GM18520 (cell line): ENCODE data around the gene GREM1.

Experiments used
- ATAC-seq: cut with Tn5 transposase; IDR thresholded peaks from one replicate; pipeline ENCODE4 v1.9.1; 2021; ENCODE audit not compliant: unreplicated experiment

Gene GREM1

DNA sequence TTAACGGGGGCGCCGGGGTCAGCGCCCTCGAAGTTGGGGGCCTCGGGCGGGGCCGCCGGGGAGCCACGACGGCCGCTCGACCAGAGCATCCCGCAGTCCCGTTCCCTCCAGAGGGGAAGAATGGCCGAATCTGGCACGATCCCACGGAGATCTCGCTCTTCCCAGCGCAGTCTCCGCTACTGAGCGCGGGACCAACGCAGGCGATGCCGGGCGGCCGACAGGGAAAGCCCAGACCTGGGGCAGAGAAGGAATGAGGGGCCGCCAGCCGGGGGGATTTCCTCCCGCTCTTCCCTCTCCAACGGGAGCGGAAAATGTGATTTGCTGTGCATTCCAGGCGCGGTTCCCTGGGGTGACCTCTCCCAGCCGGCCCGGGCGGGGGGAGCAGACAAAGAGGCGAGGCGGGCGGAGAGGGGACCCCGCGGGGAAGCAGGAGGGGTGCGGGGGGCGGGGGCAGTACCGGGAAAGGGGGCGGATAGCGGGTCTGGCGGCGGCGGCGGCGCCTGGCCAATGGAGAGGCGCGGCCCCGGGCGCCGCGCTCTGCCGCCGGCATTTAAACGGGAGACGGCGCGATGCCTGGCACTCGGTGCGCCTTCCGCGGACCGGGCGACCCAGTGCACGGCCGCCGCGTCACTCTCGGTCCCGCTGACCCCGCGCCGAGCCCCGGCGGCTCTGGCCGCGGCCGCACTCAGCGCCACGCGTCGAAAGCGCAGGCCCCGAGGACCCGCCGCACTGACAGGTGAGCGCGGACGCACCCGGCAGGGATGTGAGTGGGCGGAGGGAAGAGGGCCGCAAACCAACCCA, at the start of gene GREM1:
Gene GREM1, plus strand, starts transcription at position 579 of the 801 bp plus-strand sequence. CDS start 12,687 bp downstream, outside the sequence.
- no peak for ATAC-seq

DNA sequence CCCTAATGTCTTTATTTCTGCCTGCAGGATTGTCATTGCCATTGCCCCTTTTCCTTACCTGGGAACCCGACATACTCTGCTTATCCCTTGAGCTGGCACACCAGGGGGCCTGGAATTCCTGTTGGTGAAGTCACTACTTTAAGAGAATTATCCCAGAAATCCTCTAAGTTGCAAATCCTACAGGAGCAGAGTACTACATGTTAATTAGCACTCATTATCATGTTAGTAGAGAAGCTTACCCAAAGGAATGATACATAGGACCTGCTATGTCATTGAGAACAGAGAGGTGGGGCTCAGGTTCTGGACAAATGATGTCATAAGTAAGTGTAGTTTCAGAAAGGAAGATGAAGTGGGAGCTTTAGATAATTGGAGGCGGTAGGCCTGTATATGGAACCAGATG, 48.9 kb upstream of the GREM1 start:
- ATAC-seq, result no peak

DNA sequence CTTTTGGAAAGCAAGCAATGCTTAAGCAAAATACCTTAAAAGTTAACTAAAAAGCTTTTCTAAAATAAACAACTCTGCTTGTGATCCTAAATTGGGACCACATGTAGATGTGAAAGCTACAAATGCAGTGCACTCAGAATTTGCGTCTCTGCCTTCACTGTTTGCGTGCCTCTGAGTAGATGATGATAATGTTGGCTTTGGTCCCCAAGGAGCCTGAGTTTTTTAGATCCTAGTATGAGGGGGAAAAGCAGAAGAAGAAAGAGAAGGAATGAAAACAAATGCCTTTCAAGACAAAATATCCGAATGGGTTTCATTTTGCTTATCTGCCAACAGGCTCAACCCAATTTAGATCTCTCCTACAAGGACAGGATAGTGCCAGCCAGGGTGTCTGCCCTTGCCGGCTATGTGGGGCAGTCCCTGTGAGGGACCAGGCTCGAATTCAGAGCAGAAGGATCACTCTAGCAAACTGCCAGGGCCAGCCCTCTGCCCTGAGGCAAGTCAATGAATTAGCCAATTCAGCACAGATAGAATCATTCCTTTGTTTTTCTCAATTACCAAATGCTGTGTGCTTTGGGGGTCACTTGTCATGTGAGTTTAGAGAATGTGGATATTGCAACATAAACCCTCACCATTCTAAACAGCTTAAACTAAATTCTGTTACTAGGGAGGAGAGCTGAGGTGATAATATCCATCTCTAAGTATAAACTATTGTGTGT, 47.8 kb upstream of the GREM1 start:
- ATAC-seq, result no peak

DNA sequence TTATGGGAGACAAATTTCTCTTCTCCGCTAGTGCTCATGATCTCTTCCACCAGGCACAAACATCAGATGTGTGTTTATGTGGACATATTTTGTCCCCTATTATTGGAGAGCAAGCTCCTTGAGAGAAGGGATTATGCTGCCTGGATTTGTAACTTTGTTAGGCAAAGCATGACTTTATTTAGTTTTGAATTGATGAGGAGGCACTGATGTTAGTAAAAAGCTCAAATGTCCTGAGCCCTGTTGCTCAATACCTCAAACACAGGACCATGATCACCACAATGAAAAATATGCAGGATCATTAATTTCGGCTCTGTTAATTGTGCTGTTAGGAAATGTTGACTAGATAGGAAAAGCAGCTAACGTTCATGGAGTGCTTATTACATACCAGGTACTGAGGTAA, 47.2 kb upstream of the GREM1 start:
- ATAC-seq, result no peak

DNA sequence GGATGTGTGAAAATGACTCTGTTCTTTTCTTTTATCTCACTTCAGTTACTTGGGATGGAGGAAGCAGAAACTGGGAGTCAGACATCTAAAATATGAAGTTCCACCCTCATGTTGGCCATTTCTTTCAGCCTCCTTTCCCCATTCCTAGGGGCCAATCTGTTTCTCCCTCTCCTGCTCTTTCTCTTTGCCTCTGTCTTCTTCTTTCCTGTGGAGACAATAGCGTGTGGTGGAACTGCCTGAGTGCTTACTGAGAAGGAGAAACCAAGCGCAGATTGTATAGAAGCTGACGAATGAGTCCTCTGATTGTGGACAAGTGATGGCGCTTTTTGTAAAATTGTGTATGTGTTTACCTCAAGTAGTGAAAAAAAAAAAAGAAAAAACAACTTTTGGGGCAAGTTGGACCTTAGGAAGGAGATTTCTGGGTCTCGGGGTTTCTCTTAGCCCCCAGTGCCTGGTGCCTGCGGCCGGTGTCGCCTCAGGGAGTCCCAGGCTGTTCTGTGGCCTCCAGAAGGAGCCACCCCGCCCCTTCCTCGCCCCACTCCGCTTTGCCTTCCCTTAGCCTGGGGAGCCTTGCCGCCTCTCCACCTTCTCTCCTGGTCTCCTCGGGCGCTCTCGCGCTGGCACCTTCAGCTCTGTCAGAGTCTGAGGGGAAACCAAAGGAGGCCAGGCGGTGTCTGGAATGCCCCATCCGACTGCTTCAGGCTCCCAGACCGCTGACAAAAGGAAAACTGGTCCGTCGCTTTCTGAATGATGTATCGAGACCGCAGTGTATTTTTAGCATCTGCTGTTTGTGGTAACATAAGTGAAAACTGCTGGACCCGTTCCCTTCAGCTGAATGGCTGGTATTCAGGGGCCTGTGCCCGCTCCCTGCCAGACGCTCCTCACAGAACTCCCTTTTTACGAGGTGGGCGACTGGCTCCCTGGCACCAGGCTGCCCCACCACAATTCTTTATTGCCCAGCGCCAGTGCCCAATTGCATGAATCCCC, 46.2 kb upstream of the GREM1 start:
- no peak for ATAC-seq

DNA sequence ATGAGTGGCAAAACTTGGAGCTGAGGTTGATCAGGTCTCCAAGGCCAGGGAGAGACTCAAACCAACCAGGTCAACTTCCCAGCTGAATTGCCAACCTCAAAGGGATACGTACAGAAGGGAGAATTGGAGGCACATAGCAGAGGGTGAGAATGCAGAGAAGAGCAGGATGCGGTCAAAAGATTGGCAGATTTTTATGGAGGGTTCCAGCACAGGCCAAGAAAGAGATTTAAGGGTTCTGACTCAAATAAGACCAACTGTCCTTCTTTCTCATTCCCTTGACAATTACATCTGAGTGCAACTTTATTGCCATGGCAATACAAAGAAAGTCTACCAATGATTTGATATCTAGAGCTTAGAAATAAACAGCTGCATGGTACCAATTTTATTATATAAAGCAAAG, 43.1 kb upstream of the GREM1 start:
- no peak for ATAC-seq

DNA sequence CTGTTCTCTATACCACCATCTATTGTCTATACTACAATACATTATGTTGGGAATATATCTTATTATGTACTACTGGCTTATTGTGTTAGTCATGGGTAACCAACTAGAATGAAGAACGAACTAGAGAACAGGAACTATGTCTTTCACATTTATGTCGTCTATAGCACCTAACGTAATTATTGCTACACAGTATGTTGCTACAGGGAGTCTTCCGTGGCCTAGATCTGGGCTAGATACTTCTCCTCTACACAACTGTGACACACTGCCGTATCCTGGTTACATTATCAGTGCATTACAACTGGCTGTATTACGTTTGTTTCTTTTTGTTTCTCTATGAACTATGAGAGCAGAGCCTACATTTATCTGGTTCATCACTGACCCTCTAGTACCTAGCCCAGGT, 42.3 kb upstream of the GREM1 start:
- ATAC-seq, result no peak

DNA sequence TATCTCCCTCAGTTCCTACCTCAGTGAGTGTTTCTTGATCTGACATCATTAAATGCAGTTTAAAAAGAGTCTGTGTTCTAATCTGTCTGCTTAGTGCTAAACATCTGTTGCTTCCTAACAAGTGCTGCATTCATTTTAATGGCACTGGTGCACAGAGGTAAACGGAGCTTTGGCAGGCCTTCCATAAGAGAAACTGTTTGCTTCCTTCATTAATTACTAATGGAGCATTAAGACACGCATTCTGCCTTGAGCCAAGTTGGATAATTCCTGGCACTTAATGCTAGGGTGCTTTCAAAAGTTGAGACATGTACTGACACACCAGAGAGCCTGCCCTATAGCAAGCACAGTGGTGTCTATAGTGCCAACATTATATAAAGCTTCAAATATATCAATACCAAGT, 41.6 kb upstream of the GREM1 start:
- ATAC-seq, result no peak

DNA sequence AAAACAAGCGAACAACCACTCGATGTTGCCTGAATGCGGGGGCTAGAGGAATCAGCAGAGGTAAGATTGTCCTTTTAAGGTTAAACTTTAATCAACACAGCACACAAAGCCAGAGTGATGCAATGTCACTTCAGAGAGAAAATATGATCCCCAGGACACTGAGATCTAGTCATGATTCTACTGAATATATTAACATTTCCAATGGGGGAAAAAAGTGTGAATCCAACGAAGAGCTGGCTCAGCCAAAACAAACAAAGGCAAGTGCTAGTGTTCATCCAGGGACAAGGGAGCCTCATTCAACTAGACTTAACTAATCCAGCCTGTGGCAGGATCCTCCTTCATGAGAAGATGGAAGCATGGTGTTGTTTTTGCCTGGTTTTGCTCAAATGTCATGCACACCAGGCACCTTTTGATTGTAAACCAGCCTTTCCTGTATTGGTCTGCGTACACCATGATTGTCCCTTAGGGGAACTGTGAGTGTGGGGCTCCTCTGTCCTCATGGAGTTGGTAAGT, 40.5 kb upstream of the GREM1 start:
- no peak for ATAC-seq

DNA sequence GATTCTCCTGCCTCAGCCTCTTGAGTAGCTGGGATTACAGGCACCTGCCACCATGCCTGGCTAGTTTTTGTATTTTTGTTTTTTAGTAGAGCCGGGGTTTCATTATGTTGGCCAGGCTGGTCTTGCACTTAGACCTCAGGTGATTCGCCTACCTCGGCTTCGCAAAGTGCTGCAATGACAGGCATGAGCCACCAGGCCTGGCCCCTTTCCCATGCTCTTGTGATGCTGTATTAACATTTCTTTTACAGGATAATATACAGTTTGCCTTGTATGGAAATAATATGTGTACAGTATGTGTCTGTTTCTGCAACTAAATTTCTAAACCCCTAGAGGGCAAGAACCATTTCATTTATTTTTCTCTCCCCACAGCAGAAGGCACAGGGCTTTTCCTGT, 38.5 kb upstream of the GREM1 start:
- no peak for ATAC-seq

DNA sequence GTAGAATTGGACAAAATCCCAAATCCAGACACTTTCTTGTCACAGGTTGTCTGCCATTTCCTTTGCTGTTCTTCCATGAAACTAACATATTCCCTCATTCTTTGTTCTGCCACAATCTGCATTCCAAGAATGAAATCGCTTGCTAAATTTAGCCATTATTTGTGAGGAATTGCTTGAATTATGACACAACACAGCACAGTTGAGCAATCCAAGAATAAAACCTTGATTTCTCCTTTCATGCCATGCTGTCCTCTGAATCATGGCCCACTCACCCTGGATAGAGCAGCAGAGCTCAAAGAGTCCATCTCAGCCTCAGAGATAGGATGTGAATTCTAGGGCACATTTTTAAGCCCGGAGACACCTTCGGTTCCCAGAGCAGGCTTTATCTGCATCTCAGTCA, 35.2 kb upstream of the GREM1 start:
- ATAC-seq, result no peak

DNA sequence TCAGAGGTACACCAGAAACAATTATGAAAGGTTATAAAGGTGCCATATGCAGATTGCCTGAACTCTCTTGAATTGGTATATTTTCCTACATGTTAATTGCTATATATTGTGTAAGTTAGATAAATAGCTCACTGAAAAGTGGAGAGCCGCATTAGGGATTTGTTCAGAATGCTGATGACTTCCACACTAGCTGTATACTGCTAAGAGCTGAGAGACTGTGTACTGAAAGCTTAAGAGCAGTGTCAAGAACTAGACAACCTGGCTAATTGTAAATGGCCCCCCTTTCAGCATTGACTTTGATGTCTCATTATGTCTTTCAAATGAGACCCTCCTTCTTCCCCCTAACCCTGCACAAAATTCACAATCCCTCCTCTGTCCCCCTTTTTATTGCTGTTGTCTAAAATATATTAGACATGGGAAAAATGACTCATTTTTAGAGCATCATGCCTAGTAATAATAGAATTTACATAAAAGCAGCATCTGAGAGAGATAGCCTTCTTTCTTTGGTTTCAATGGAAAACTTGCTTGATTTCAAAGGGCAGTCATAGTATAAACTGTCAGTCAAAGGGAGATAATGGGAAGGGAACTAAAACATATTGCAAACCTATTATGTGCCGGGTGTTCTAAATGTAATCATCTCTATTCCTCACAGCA, 34.7 kb upstream of the GREM1 start:
- no peak for ATAC-seq

DNA sequence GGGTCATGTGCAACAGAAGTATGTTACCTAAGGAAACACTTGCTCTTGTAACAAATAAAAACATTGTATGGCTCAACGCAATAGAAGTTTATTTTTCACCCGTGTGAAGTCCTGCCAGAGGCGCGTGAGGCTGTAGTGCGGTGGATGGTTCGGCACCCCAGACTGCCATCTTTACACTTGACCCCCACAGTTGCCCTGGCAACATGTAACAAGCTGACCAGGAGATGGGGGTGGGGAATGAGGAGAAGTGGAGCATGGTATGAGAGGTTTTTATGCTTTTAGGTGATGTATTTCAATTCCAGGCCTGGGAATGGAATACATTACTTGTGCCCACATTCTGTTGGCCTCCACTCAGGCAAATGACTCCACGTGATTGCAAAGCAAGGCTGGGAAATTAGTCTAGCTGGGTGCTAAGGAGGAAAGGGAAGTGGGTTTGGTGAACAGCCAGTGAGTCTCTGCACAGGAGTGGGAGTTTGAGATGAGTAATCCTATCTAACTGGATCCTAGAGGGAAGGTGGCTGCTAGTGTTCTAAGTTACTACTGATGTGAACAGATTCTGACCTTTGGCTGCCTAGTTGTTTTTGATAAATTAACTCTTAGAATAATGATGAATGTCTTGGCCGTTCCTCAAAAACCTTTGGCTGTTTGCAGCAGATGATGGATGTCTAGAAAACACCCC, 33.8 kb upstream of the GREM1 start:
- no peak for ATAC-seq

DNA sequence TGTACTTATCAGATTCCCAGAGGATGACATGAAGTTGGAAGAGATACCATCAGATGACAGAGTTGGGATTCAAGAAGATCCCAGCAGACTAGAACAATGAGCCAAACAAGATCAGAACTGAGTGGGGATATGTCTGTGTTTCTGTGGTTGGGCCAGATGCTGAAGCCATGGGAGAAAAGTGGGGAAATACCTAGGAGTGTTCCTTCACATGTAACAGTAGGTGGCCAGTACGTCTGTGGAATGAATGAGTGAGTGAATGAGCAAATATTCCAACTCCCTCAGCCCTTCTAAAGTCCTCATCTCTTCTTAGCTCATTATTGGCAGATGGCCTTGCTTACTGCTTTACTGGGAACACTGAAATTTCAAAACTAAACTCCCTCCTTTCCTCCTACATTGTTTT, 32.2 kb upstream of the GREM1 start:
- no peak for ATAC-seq

DNA sequence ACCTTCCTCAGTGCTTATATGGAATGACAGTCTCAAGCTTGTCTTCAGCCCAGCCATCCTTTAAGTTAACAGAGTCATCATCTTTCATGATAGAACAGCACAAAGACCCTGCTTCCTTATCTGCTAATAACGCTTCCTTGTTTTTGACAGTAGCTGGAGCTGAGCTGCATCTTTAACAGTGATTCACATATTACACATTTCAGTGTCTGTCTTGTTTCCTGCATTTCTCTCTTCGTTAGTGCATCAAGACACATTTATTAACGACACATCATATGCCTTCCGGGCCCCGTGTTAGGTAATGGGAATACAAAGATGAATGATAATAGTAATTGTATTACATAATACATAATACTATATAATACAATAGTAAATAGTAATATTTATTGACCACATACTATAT, 30.2 kb upstream of the GREM1 start:
- ATAC-seq, result no peak

DNA sequence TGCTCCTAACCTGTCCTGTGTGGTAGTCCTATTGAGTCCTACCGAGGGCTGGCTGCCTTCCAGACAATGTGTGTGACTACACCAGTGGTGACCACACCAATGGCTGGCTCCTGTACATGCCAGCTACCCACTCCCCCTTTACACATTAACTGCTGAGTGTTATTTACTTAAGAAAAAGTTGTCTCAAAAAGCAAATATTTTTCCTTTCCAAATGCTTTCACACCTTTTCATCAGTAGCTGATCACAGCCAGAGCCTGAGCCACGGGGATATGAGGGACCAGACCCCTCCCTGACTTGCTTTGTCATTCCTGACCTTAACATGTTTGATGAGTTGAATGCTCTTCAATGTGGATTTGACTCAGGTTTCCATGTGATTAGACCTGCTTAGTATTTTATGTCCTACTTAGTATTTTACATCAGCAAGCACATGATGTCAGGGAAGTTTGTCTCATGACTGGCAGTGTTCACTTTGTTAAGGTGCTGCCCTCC, 29.6 kb upstream of the GREM1 start:
- ATAC-seq, result no peak

DNA sequence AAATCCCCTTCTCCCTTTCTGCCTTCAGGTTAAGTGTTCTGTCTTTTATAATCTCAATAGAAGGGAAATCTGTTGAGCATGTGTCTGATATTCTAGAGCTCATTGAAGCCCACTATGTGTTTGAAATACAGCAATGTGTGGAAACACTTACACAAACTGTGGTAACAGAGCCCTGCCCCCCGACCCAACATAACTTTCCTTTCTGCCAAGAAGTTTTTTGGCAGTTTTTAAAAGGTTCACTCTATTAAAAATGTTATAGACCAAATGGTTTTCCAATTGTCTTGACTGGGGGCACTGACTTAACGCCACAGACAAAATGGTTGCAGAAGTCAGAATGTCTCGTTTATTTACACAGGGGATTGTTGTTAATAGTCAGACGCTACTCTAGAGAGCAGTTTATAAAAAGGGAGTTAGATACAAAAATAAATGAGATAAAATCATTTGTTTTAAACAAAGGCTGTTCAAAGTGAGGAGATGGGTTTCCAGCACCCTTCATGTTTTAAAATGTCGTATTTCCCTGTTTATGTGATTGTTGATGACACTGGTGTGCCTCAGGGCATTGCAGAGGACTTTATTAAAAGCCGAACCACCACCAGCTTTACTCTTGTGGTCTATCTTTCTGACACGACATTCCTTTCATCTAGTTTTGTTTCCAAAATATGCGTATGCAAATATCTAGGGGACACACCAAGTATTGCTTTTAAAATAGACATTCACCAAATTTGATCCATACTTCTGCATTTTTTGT, 26.7 kb upstream of the GREM1 start:
- no peak for ATAC-seq

DNA sequence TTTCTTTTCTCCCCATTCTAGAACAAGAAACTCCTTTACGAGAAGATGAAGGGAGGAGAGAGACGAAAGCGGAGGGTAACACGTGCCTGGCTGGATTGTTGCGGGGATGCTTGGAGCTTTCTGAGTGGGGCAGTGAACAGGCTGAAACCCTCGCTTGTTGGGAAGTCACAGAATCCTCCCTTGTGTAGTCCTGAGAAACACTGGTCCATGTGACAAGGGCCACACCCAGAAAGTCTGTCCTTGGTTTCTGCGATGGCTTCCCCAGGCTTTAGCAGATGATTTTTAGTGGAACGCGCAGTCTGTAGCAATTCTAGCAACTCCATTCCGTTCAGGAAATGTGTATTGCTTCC, 26.1 kb upstream of the GREM1 start:
- no peak for ATAC-seq

DNA sequence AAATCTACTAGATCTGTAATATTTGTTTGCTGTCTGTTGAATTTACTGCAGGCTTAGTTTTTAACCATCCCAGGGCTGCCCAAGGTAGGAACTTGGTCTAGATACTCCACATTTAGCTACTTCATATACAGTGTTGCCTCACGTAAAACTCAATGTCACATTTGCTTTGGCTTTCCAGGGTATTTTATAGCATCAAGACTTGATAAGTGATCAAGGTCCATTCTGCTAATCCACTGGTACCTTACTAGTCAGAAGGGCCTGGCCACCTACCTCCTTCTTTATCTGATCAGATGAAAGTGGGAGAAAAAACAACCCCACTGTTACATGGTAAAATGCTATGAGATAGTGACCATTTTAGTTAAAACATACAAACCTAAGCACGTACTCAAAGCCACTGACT, 25.5 kb upstream of the GREM1 start:
- no peak for ATAC-seq
